C4-2B (cell line): ENCODE measurements around the gene RPS6KA4.

Experiments used
- H3K27ac ChIP-seq: fragments of 450-650 bp; 2 replicates; pipeline ENCODE4 v1.5.1; 2017
- ZFX ChIP-seq: fragments of 450-650 bp; IDR thresholded peaks from 2 replicates; pipeline ENCODE4 v1.6.1; 2017
- TF ChIP-seq, protein P1 (sequence below): fragments of 450-650 bp; conservative IDR thresholded peaks from 2 replicates; pipeline ENCODE4 v1.5.1; 2017; ENCODE audit warnings: mild to moderate bottlenecking

RPS6KA4 gene

DNA sequence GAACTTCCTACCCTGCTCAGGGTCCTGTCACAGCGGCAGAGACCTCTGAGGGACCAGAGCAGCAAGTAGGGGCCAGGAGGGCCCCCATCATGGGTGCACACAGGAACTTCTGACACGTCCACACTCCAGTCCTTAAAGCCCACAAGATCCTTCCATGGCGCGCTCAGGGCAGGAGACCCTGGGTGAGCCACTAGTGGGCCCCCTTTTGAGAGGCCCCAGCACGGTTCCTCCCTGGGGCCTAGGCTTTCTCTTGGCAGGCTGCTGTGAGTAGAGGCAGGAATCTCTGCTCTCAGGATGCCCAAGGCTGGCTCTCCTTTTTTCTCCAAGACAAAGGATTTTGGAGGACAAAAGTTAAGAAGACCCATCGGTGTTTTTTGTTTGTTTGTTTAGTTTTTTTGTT lies 22.4 kb downstream of the RPS6KA4 start:
- peak overlapping the region; percentile 89; the same call in 1 of the 2 replicates for H3K27ac ChIP-seq
- TF ChIP-seq, protein P1, sequence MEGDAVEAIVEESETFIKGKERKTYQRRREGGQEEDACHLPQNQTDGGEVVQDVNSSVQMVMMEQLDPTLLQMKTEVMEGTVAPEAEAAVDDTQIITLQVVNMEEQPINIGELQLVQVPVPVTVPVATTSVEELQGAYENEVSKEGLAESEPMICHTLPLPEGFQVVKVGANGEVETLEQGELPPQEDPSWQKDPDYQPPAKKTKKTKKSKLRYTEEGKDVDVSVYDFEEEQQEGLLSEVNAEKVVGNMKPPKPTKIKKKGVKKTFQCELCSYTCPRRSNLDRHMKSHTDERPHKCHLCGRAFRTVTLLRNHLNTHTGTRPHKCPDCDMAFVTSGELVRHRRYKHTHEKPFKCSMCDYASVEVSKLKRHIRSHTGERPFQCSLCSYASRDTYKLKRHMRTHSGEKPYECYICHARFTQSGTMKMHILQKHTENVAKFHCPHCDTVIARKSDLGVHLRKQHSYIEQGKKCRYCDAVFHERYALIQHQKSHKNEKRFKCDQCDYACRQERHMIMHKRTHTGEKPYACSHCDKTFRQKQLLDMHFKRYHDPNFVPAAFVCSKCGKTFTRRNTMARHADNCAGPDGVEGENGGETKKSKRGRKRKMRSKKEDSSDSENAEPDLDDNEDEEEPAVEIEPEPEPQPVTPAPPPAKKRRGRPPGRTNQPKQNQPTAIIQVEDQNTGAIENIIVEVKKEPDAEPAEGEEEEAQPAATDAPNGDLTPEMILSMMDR, result no peak
- TF ChIP-seq ZFX, result no peak

DNA sequence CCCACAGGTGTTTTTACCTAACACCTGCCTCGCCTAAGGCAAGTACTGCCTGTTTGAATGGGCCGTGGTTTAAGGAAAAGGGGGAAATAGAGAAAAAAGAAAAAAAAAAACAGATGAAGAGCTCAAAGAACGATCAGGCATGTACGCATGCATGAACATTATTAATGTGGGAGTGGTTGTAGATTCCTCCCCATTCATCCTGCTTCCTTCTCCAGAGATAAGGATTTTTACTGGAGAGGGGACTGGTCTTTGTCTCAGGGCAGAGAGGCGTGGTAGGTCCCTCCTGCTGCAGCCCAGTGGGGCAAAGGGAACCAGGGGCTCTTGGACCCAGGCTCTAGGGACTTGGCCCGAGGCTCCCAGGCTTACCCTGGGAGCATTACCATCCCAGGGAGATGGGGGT lies 23.1 kb downstream of the RPS6KA4 start:
- no peak for TF ChIP-seq ZFX
- TF ChIP-seq, protein P1, result no peak
- no peak overlapping the region; the same call in 1 of the 2 replicates for H3K27ac ChIP-seq

DNA sequence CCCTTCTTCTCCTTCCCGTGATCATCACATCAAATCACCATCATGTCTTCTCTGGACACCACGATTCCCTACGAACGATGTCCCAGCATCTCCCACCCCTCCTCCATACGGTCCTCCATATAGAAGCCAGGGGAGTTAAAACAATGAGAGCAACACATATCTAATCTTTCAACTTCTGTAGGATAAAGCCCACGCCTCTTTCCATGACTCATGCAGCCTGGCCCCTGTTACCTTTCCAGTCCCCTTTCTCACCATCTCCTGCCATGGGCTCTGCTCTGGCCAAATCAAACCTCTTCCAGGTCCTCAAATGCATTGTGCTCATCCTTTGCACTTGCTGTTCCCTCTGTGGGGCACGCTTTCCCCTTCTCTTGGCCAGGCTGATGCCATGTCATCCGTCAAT lies 23.6 kb downstream of the RPS6KA4 start:
- TF ChIP-seq ZFX, result no peak
- TF ChIP-seq, protein P1, result no peak
- H3K27ac ChIP-seq, result no peak overlapping the region; the same call in 1 of the 2 replicates

DNA sequence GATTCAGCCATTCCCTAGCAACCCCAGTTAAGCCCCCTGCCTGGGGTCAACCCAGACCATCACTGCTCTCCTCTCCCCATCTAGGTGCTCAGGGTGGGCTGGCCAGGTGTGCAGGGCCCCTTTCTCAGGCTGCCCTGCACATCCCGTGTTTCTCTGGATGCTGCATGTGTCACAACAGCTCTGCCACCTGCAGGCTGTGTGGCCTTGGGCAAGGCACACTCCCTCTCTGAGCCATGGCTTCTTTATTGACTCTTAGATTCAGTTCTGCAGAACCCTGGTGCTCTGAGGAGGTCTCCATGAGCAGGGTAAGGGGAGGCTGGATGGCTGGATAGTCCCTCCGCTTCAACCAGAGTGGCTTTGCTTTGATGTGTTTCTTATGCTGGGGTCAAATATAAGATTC lies 24.6 kb downstream of the RPS6KA4 start:
- no peak overlapping the region; the same call in 1 of the 2 replicates for H3K27ac ChIP-seq
- TF ChIP-seq ZFX, result no peak
- TF ChIP-seq, protein P1, result no peak

DNA sequence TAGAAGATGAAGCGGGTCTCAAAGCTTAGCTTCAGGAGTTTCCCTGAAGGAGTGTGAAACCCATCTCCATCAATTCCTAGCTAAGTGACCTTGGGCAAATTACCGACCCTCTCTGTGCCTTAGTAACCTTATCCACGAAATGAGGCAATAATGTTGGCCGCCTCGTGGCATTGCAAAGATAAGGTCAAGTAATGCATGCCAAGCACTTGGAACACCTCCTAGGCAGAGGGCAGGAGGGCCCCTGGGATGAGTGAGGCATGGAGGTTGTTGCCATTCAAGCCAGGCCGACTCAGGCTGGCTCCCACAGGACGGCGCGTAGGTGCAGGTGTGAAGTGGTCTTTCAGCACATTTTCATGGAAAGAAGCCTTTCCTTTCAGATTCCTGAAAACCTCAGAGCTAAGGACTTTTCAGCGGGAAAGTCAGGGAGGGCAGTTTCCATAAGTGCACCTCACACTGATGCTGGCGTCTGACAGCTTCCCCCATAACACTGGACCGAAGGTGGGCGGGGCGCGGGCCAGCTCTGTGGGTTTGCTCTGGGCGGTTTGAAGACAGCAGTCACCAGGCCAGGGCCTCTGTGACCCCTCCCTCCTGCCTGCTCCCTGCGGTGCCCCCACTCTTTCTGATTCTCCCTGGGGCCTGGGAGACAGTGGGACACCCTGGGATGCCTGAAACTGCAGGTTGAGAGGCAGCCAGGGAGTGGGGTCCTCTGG lies 25.2 kb downstream of the RPS6KA4 start:
- TF ChIP-seq ZFX, result no peak
- TF ChIP-seq, protein P1, result no peak
- H3K27ac ChIP-seq, result peak overlapping the region; percentile 10; the same call in 1 of the 2 replicates

DNA sequence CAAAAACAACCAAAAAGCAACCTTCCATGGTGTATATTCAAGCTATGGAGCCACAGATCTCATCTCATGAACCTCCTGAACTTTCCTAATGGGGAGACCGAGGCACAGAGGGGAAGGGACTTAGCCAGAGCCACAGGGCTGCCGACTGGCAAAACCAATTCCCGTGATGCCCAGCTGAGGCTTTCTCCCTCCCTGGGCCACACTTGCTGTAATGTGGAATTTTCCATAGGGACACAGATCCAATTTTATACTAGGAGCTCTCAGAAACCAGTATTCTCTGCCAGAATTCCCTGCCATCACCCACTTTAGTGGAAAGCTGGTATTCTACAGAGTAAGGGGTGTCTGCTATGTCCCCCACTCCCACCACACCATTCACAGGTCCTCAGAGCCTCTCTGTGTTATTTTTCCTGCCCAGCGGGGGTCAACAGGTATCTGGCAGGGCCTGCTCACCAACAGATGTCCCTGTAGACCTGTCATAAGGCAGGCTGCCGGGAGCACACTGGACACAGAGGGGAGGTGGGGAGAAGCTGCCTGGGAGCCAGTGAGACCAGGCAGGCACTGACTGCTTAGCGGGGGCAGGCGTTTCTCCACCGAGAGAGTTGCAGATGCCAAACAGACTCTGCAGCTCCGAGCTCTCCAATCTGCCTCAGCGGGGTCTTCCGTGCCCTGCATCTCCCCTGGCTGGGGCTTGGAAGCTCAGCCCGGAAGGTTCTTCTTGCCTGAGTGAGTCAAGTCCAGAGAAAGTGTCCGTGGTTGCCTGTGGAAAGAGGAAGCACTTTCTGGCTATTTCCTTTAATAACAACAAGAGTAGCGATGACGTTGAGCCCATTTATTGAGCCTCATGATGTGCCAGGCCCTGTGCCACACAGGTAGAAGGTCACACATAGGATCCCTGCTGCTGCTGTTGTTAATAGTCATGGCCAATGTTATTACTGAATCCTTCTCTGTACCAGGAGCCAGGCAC lies 26.3 kb downstream of the RPS6KA4 start:
- H3K27ac ChIP-seq, result no peak overlapping the region

More for the DNA sequence above, 26.3 kb downstream of the RPS6KA4 start:
- no peak for TF ChIP-seq ZFX
- TF ChIP-seq, protein P1, result no peak
